Kidney epithelial cell (primary cell): ENCODE data around the gene EPN2. TPM values are rescaled to one million over a fixed set of nuclear protein-coding genes. Genes with fewer than 3 reads are reported as not detected.

Source experiments
- DNase-seq: peaks from one replicate; pipeline ENCODE4 v3.0.0-alpha.2; 2010; ENCODE audit warnings: low read depth
- H3K27me3 ChIP-seq: 2 replicates; pipeline ENCODE4 v1.6.0; 2011; ENCODE audit warnings: low read length; ENCODE audit not compliant: control insufficient read depth, insufficient read depth
- H3K36me3 ChIP-seq: 2 replicates; pipeline ENCODE4 v1.5.1; 2011; ENCODE audit warnings: low read length; ENCODE audit not compliant: control insufficient read depth, insufficient read depth
- H3K4me3 ChIP-seq: 2 replicates; pipeline ENCODE4 v1.5.1; 2011; ENCODE audit warnings: low read depth, mild to moderate bottlenecking, control low read depth, low read length
- CTCF ChIP-seq: IDR thresholded peaks from 2 replicates; pipeline ENCODE4 v1.5.1; 2011; ENCODE audit warnings: mild to moderate bottlenecking, moderate library complexity, low read length, control low read depth, inconsistent platforms; ENCODE audit not compliant: insufficient read depth, poor library complexity, severe bottlenecking
- total RNA-seq: library from RNA; depleted of rRNA; stranded (reverse); fragments of >200 nt; gene quantifications from 2 replicates; pipeline ENCODE4 v1.2.3, GENCODE V29; 2015

Gene EPN2
- total RNA-seq, 1 donor from 2014 or later = 13.7 TPM

DNA sequence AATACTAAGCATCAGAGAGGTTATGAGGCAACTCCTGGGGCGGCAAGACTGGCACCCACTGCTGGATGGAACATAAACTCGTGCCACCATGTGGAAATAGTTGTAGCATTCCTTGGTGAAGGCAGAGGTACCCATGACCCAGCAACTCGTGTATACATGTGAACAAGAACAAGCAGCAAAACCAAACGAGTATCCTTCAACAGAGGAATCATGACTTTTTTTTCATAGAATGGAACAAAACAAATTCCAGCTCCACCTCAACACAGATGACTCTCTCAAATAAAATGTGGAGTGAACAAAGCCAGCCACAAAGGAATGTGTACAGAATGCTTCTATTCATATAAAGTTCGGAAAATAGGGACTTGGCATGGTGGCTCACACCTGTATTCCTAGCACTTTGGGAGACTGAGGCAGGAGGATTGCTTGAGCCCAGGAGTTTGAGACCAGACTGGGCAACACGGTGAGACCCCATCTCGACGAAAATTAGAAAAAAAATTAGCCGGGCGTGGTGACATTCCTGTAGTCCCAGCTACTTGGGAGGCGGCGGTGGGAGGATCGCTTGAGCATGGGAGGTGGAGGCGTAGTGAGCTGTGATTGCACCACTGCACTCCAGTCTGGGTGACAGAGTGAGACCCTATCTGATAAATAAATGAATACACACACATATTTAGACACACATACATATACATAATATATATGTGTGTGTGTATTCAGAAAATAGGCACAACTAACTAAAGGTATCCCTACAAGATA is 90.0 kb downstream of the EPN2 start:
- Histone ChIP-seq H3K36me3 (no peaks in the 10 kb centered on the region), H3K4me3 (no peak overlapping the region), H3K27me3 (no peaks in the 10 kb centered on the region)
- no peak for TF ChIP-seq CTCF
- peak; percentile 93 for DNase-seq

DNA sequence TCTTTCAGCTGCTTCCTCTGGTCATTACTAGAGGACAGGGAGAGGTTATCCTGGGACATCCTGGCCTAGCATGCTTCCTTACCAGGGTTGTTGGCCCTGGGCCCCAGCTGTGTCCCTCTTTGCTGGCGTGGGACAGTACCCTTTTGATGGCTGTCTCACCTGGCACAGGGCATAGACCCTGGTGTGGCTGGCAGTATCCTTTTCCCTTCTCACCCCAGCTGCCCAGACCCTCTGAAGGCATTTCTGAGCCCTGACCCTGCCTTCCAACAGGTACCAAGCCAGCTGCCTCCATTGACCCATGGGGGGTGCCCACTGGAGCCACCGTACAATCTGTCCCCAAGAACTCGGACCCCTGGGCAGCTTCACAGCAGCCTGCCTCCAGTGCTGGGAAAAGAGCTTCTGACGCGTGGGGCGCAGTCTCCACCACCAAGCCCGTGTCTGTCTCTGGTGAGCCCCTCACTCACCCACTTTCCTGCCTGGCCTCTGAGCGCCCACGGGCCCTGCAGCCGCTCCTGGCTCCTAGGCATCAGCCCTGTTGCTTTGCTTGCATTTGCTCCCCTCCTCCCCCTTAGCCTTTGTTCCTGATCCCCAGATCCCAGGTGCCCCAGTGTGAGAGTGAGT is 91.4 kb downstream of the EPN2 start:
- DNase-seq = no peak
- H3K36me3 ChIP-seq = no peaks in the 10 kb centered on the region
- no peaks in the 10 kb centered on the region for H3K27me3 ChIP-seq
- H3K4me3 ChIP-seq = no peak overlapping the region
- TF ChIP-seq CTCF = no peak

GRCh38 chr17:19329136-19329535 is 92.0 kb downstream of the EPN2 start:
- no peaks in the 10 kb centered on the region for H3K27me3 ChIP-seq
- TF ChIP-seq CTCF = no peak
- no peaks in the 10 kb centered on the region for H3K36me3 ChIP-seq
- H3K4me3 ChIP-seq = no peak overlapping the region
- no peak for DNase-seq

DNA sequence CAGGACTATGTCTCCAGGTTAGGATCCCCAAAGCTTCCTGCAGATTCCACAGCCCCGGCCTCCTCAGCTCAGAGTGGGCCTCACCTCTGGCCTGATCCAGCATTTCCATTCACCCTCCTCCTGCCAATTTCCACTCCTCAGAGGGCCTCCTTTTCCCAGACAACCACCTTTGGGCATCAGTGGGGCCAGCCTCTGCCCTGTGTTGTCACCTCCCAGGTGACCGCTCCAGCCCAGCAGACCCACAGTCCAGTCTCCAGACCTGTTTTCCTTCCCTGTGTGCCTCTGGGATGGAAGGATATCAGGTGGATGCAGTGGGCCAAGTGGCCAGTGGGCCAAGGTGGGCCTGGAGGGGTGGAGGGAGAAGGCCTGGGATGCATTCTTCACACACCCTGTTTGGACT is 92.7 kb downstream of the EPN2 start:
- no peaks in the 10 kb centered on the region for H3K36me3 ChIP-seq
- no peak for TF ChIP-seq CTCF
- no peak overlapping the region for H3K4me3 ChIP-seq
- no peaks in the 10 kb centered on the region for H3K27me3 ChIP-seq
- DNase-seq = no peak

DNA sequence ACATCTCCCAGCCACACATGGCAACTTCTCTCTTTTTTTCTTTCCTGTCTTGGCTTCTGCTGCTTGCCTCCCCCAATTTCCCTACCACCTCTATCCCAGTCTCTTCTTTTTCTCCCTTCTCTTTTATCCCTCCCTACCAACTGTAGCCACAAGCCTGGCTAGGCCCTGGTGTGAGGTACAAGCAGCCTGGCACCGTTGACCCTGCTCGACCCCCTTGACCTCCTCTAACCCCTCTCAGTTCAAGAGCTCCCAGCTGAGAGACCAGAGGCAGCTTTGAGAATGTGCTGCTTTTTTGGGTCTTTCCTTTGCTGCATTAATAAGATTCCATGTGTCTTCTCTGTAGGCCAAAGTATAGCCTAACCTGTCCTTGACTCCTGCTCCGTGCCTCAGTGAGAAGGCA is 93.1 kb downstream of the EPN2 start:
- no peak for TF ChIP-seq CTCF
- H3K27me3 ChIP-seq = no peaks in the 10 kb centered on the region
- no peak overlapping the region for H3K4me3 ChIP-seq
- H3K36me3 ChIP-seq = no peaks in the 10 kb centered on the region
- DNase-seq = no peak

GRCh38 chr17:19331134-19331533 is 94.0 kb downstream of the EPN2 start:
- no peaks in the 10 kb centered on the region for H3K36me3 ChIP-seq
- no peaks in the 10 kb centered on the region for H3K27me3 ChIP-seq
- peak; percentile 66 for DNase-seq
- no peak overlapping the region for H3K4me3 ChIP-seq
- no peak for TF ChIP-seq CTCF
